ENCODE measurements around the gene ATP13A4. TPM values are rescaled to one million over a fixed set of nuclear protein-coding genes. Genes with fewer than 3 reads are reported as not detected.

Gene ATP13A4
- total RNA-seq, 1 experiment from 2014 or later: not detected

- in situ Hi-C loops (cut with HindIII; ENCODE audit: low pct_unique_long_range_greater_than_20kb, low sequenced_read_pairs): no loop called here
- no peak for DNase-seq (ENCODE audit: low read depth)
Measured at GRCh38 chr3:193509103-193509965, 45.4 kb downstream of the ATP13A4 start.

DNA sequence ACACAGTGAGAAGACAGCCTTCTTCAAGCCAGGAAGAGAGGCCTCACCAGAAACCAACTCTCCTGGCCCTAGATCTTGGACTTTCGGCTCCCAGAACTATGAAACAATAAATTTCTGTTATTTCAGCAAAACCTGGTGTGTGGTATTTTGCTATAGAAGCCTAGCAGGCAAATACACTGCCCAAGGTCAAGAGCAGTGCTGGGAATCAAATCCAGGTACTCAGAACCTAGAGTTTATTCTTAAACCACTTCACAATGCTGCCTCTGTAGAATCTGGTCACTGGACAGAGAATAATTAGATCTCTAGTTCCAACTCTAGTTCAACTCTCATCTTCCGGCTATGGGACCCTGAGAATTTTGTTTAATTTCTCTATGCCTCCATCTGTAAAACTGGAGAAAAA lies 46.6 kb downstream of the ATP13A4 start:
- in situ Hi-C loops (cut with HindIII; ENCODE audit: low pct_unique_long_range_greater_than_20kb, low sequenced_read_pairs): no loop called here
- no peak for DNase-seq (ENCODE audit: low read depth)

DNA sequence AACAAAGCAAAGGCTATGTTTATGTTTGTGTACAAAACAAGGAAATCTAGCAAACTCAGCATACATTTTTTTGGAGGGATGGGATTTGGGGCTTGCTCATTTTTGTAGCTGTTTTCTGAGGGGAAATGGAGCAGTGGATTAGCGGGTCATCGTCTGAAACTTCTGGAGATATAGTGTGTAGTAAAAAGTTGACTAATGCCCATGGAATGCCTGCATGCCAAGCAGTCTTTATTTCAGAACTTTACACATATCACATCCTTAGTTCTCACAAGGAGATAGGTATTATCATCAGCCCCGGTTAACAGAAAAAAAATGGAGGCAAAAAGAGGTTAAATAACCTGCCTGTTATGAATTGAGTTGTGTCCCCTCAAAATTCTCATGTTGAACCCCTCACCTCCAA lies 47.1 kb downstream of the ATP13A4 start:
- no peak for DNase-seq (ENCODE audit: low read depth)
- in situ Hi-C loops (cut with HindIII; ENCODE audit: low pct_unique_long_range_greater_than_20kb, low sequenced_read_pairs): no loop called here

GRCh38 chr3:193506921-193507320 lies 47.8 kb downstream of the ATP13A4 start:
- in situ Hi-C loops (cut with HindIII; ENCODE audit: low pct_unique_long_range_greater_than_20kb, low sequenced_read_pairs): no loop called here
- no peak for DNase-seq (ENCODE audit: low read depth)

GRCh38 chr3:193502871-193503270 lies 51.8 kb downstream of the ATP13A4 start:
- no peak for DNase-seq (ENCODE audit: low read depth)
- in situ Hi-C loops (cut with HindIII; ENCODE audit: low pct_unique_long_range_greater_than_20kb, low sequenced_read_pairs): no loop called here

GRCh38 chr3:193499801-193500485 lies 54.8 kb downstream of the ATP13A4 start:
- no peak for DNase-seq (ENCODE audit: low read depth)
- in situ Hi-C loops (cut with HindIII; ENCODE audit: low pct_unique_long_range_greater_than_20kb, low sequenced_read_pairs): no loop called here

GRCh38 chr3:193499136-193499770 lies 55.4 kb downstream of the ATP13A4 start:
- in situ Hi-C loops (cut with HindIII; ENCODE audit: low pct_unique_long_range_greater_than_20kb, low sequenced_read_pairs): no loop called here
- no peak for DNase-seq (ENCODE audit: low read depth)

DNA sequence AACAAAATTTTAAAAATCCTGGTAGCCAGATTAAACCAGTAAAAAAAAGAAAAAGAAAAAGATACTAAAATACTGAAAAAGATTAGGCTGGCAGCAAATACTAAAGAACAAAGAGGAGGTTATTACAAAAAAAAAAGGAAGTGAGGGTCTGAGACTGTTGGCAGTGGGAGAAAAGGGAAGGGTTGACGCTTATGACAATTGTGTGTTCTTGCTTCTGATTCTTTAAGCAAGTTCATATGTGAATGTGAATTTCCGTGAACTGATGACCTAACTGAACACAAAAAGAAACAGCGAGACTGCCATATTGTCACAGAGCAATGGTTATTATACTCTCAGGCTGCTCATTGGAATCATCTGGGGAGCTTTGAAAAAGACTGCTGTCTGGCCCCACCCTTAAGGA lies 56.5 kb downstream of the ATP13A4 start:
- in situ Hi-C loops (cut with HindIII; ENCODE audit: low pct_unique_long_range_greater_than_20kb, low sequenced_read_pairs): no loop called here

DNA sequence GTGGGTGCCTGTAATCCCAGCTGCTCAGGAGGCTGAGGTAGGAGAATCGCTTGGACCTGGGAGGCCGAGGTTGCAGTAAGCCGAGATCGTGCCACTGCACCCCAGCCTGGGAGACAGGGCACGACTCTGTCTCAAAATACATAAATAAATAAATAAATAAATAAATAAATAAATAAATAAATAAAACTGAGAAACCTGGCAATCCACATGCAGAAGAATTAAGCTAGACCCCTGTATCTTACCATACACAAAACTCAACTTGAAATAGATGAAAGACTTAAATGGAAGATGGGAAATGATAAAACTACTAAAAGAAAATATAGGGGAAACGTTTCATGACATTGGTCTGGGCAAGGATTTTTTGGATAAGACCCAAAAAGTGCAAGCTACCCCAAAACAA lies 58.0 kb downstream of the ATP13A4 start:
- DNase-seq (ENCODE audit: low read depth): no peak
- in situ Hi-C loops (cut with HindIII; ENCODE audit: low pct_unique_long_range_greater_than_20kb, low sequenced_read_pairs): no loop called here

More for the DNA sequence above, 56.5 kb downstream of the ATP13A4 start:
- DNase-seq (ENCODE audit: low read depth): no peak

DNA sequence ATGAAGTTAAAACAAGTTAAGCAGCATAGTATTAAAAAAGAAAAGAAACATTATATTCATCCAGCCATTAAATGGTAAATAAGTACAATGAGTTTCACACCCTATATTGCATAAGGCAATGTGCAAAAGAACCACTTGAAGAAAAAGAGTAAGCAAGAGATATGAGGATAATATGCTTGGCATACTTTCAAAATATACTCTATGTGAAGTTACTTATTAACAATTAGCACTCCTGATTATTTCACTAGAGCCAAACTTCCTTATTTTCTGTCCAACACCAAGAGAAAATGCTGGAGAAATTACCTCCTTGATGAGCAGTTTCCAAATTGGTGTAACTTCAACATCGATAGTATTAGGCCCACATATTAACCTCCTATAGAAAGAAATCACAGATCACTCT lies 63.7 kb downstream of the ATP13A4 start:
- no peak for DNase-seq (ENCODE audit: low read depth)
- in situ Hi-C loops (cut with HindIII; ENCODE audit: low pct_unique_long_range_greater_than_20kb, low sequenced_read_pairs): no loop called here

GRCh38 chr3:193490580-193490979 lies 64.1 kb downstream of the ATP13A4 start:
- no peak for DNase-seq (ENCODE audit: low read depth)
- in situ Hi-C loops (cut with HindIII; ENCODE audit: low pct_unique_long_range_greater_than_20kb, low sequenced_read_pairs): no loop called here

DNA sequence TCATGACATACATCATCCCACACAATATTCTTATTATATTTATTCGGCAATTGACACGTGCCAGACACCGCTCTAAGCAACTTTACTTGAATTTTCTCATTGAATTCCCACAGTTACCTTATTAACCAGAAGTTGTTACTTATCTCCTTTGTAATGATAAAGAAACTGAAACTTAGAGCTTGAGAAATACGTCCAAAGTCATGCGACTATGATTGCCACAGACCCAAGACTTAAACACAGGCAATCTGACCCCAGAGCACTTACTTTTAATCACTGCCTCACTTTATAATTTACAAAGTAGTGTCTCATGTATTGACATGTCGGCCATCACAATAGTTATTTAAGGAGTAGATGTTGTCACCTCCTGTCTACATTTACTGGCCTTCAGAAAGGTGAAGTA lies 64.7 kb downstream of the ATP13A4 start:
- in situ Hi-C loops (cut with HindIII; ENCODE audit: low pct_unique_long_range_greater_than_20kb, low sequenced_read_pairs): no loop called here
- DNase-seq (ENCODE audit: low read depth): no peak

DNA sequence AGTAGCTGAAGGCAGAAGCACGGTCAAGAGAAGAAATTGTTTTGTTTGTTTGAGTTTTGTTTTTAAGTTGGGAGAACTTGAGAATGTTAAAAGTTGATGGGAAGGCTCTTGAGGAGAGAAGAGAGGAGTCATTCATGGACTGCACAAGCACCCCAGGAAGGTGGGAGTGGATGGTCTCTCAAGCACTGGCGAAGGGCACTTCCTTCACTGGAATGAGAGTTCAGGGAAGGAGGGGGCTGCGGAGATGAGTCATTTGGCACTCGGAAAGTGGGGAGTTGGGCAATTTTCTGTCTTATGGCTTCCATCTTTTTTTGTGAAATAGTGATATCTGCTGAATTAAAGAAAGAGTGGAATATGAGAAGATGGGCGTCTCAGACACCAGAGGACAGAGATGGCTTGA lies 66.0 kb downstream of the ATP13A4 start:
- in situ Hi-C loops (cut with HindIII; ENCODE audit: low pct_unique_long_range_greater_than_20kb, low sequenced_read_pairs): no loop called here

GRCh38 chr3:193483988-193484539 lies 70.6 kb downstream of the ATP13A4 start:
- DNase-seq (ENCODE audit: low read depth): no peak
- in situ Hi-C loops (cut with HindIII; ENCODE audit: low pct_unique_long_range_greater_than_20kb, low sequenced_read_pairs): no loop called here

More for the DNA sequence above, 66.0 kb downstream of the ATP13A4 start:
- no peak for DNase-seq (ENCODE audit: low read depth)

DNA sequence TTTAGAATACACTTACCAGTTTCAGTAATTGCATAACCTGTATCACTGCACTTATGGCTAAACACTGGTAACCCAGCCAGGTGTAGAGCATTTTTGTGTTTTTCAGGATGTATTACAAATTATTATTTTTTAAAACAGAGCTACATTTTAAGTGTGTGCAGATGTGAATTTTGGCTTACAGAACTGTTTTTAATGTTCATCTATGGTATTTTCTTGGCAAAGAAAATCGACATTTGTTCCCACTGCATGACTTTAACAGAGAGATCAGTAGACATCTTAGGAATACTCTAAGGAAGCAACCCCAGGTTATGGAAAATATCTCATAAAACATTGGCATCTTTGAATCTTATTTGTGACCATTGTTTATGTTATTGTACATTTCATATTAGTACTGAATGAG lies 73.3 kb downstream of the ATP13A4 start:
- in situ Hi-C loops (cut with HindIII; ENCODE audit: low pct_unique_long_range_greater_than_20kb, low sequenced_read_pairs): no loop called here

DNA sequence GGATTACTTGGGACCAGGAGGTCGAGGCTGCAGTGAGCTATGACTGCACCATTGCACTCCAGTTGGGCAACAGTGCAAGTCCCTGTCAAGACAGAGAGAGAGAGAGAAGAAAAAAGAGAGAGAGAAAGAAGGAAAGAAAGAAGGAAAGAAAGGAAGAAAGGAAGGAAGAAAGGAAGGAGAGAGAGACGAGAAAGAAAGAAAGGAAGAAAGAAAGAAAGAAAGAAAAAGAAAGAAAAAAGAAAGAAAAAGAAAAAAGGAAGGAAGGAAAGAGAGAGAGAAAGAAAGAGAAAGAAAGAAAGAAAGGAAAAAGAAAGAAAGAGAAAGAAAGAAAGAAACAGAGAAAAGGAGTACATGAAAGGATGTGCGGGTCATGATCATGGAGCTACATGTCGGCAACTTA lies 80.2 kb downstream of the ATP13A4 start:
- in situ Hi-C loops (cut with HindIII; ENCODE audit: low pct_unique_long_range_greater_than_20kb, low sequenced_read_pairs): no loop called here
- no peak for DNase-seq (ENCODE audit: low read depth)

More for the DNA sequence above, 73.3 kb downstream of the ATP13A4 start:
- DNase-seq (ENCODE audit: low read depth): no peak

DNA sequence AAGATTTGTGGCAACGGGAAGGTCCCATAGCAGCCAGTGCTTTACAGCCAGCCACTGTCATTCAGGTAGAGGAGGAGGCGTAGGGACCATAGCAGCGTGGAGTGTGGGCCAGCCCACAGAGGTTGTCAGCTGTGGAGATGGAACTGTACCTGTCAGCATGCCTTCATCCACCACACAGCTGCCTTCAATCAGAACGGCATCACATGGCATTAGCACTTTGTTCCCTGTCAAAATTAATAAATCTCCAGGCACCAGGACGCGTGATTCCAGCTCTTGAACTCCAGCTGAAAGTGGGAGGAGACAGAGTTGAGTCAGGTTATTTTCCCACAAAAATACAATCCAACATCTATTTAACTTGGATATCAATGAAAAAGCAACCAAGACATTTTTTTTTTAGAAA lies 84.0 kb downstream of the ATP13A4 start:
- in situ Hi-C loops (cut with HindIII; ENCODE audit: low pct_unique_long_range_greater_than_20kb, low sequenced_read_pairs): no loop called here
- no peak for DNase-seq (ENCODE audit: low read depth)

DNA sequence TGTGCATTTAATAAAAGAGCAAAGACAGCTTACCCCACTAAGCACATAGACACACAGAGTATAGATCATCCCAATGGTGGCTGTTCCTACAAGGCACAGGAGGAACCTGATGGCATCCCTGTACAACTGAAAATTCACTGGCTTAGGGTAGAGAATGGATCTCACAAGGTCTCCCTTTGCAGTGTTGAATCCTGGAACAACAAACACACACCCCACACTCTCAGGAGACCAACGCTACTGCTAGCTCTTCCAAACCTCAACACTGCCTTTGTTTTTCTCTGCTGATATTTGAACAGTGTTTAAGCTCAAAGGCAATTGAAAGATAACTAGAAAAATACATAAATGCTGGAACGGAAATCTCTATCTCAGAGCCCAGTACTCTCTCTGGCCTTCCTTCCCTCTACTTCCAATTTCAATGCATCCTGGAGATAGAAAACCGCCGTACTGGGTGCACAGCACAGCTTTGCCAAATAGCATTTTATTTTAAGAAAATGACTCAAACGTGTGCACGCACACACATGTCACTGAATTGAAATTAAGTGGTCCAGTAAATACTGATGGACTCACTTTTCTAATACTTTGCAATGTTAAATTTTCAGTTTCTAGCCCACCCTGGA lies 88.6 kb downstream of the ATP13A4 start:
- no peak for DNase-seq (ENCODE audit: low read depth)
- in situ Hi-C loops (cut with HindIII; ENCODE audit: low pct_unique_long_range_greater_than_20kb, low sequenced_read_pairs): no loop called here

Data from Caki2 (cell line).